PC-9 (cell line): Measurements from ENCODE around the gene SYNGR2. TPM values are rescaled to one million over a fixed set of nuclear protein-coding genes. Genes with fewer than 3 reads are reported as not detected.

Experiments
- BruUV-seq: library from RNA; stranded (reverse); fragments of 400-500 nt; replicated peaks from 2 replicates; lab custom pipeline; 2021; lab: Mats Ljungman, UMichigan
- CTCF ChIA-PET: fragments of 300-600 bp; sonication (Branson Sonifier 250); formaldehyde crosslinking; loops from one replicate; lab custom pipeline; 2022; ENCODE audit warnings: antibody characterized with exemption; lab: Charles Lee
- POLR2A ChIA-PET: fragments of 300-600 bp; sonication (Branson Sonifier 250); formaldehyde crosslinking; loops from one replicate; lab custom pipeline; 2022; ENCODE audit warnings: antibody characterized with exemption; ENCODE audit not compliant: unreplicated experiment; lab: Charles Lee
- DNase-seq, 2 experiments: peaks; one replicate each; pipeline versions ENCODE4 v3.0.0 to v3.0.0-alpha.2; 2015 to 2022; ENCODE audit warnings: mixed read lengths in 1 of 2
- H2AFZ ChIP-seq: fragments of 200-600 bp; sonication (generic); 2 replicates; pipeline ENCODE4 v1.8.1; 2017; ENCODE audit warnings: antibody characterized with exemption
- H3F3A ChIP-seq: fragments of 200-600 bp; sonication (generic); 2 replicates; pipeline ENCODE4 v1.8.1; 2017; ENCODE audit warnings: antibody characterized with exemption, mild to moderate bottlenecking, low read depth; ENCODE audit not compliant: insufficient read depth
- H3K27ac ChIP-seq: fragments of 200-600 bp; sonication (generic); 2 replicates; pipeline ENCODE4 v1.6.1; 2016; ENCODE audit warnings: mixed run types
- H3K27me3 ChIP-seq: fragments of 200-600 bp; sonication (generic); 2 replicates; pipeline ENCODE4 v1.6.1; 2016; ENCODE audit warnings: low read depth, mixed run types; ENCODE audit not compliant: insufficient read depth
- H3K36me3 ChIP-seq: fragments of 200-600 bp; sonication (generic); 2 replicates; pipeline ENCODE4 v1.6.1; 2016; ENCODE audit warnings: low read depth, mixed run types
- H3K4me1 ChIP-seq: fragments of 200-600 bp; sonication (generic); replicated peaks from 2 replicates; pipeline ENCODE4 v1.6.1; 2016; ENCODE audit warnings: mixed run types; ENCODE audit not compliant: insufficient read depth
- H3K4me2 ChIP-seq: fragments of 200-600 bp; sonication (generic); 2 replicates; pipeline ENCODE4 v1.6.1; 2017; ENCODE audit warnings: mixed run types
- H3K4me3 ChIP-seq: fragments of 200-600 bp; sonication (generic); 2 replicates; pipeline ENCODE4 v1.6.1; 2016; ENCODE audit warnings: mixed run types
- H3K79me2 ChIP-seq: fragments of 200-600 bp; sonication (generic); 2 replicates; pipeline ENCODE4 v1.6.1; 2017; ENCODE audit warnings: low read depth, mixed run types
- H3K9me2 ChIP-seq: fragments of 200-600 bp; sonication (generic); 2 replicates; pipeline ENCODE4 v1.8.1; 2017; ENCODE audit warnings: mild to moderate bottlenecking; ENCODE audit not compliant: insufficient read depth
- H3K9me3 ChIP-seq: fragments of 200-600 bp; sonication (generic); 2 replicates; pipeline ENCODE4 v1.8.1; 2016; ENCODE audit warnings: low read depth; ENCODE audit not compliant: insufficient read depth
- H4K20me1 ChIP-seq: fragments of 200-600 bp; sonication (generic); 2 replicates; pipeline ENCODE4 v1.8.1; 2017; ENCODE audit not compliant: insufficient read depth
- CTCF ChIP-seq: fragments of 200-600 bp; sonication (generic); conservative IDR thresholded peaks from 2 replicates; pipeline ENCODE4 v1.6.1; 2017; ENCODE audit warnings: mixed run types, antibody characterized with exemption, mild to moderate bottlenecking, moderate library complexity
- EZH2 ChIP-seq: fragments of 200-600 bp; sonication (generic); IDR thresholded peaks from 2 replicates; pipeline ENCODE4 v1.8.0; 2017; ENCODE audit warnings: antibody characterized with exemption, low read depth
- intact Hi-C: fragments of 100-400 bp; cut with micrococcal nuclease; formaldehyde crosslinking; loops from one replicate; pipeline ENCODE4 v1.10.0; 2022; ENCODE audit not compliant: unreplicated experiment
- total RNA-seq: library from RNA; stranded (reverse); gene quantifications from 2 replicates; pipeline ENCODE4 v1.2.3, GENCODE V29; 2021

Gene SYNGR2
- total RNA-seq, 1 experiment from 2014 or later: 91.9 TPM

GRCh38 chr17:78196716-78197115 is 28.3 kb downstream of the SYNGR2 start:
- Histone ChIP-seq H3K9me2 (no peaks in the 10 kb centered on the region), H3K27me3 (no peaks in the 10 kb centered on the region), H3F3A (peaks cover 14% of the 10 kb centered on the region), H3K79me2 (no peaks in the 10 kb centered on the region), H3K9me3 (no peaks in the 10 kb centered on the region), H2AFZ (no peak overlapping the region), H3K27ac (no peak overlapping the region), H3K36me3 (no peaks in the 10 kb centered on the region), H3K4me1 (no peaks in the 10 kb centered on the region; the same call in 1 of the 2 replicates), H4K20me1 (no peaks in the 10 kb centered on the region), H3K4me2 (no peak overlapping the region), H3K4me3 (no peak overlapping the region)
- ChIA-PET POLR2A (interaction anchor here (0.6 kb wide), 1 partner anchor 10 kb away, joined by 6 read pairs; the partner anchor contains the start of gene TK1), CTCF (interaction anchor here (0.7 kb wide), 1 partner anchor 206 kb away, joined by 3 read pairs; no protein-coding TSS in a partner anchor)
- TF ChIP-seq EZH2 (no peak), CTCF (no peak)
- DNase-seq: no peak
- BruUV-seq: no TSS peak
- intact Hi-C loops: no loop called here

DNA sequence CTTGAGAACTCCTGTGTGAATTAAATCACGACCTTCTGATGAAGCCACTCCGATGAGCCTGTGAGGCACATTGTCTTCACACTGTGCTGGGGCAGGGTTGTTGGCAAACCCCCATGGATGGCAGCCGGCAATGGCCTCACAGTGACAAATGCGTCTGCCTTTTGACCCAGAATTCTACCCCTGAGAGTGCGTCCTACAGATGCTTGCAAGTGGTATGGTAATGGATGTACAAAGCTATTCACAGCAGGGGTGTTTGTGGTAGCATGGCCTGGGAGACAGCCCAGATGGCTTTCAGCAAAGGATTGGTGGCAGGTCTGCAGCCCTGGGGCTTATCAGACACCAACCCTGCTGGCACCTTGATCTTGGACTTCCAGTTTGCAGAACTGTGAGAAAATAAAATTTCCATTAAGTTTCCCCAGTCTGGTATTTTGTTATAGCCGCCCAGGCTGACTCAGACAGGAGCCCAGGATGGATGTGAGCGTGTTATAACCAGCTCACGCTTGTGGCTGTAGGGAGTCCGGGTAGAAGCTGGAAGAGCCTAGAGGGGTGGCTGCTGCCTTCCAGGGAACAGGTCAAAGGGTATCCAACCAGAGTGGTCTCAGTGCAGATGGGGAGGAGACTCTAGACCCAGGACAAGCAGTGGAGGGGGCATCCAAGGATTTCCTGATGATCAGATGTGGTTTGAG is 28.9 kb downstream of the SYNGR2 start:
- DNase-seq: no peak
- no peaks in the 10 kb centered on the region for H3K36me3 ChIP-seq
- H4K20me1 ChIP-seq: no peaks in the 10 kb centered on the region
- no peak overlapping the region for H2AFZ ChIP-seq
- no peak overlapping the region for H3K27ac ChIP-seq
- H3K4me1 ChIP-seq: no peaks in the 10 kb centered on the region; the same call in 1 of the 2 replicates
- no TSS peak for BruUV-seq
- peaks cover 14% of the 10 kb centered on the region for H3F3A ChIP-seq
- H3K4me2 ChIP-seq: no peak overlapping the region
- intact Hi-C loops: no loop called here
- H3K27me3 ChIP-seq: no peaks in the 10 kb centered on the region
- ChIA-PET POLR2A (interaction anchor here (0.6 kb wide), 1 partner anchor 11 kb away, joined by 6 read pairs; the partner anchor contains the start of gene TK1), CTCF (interaction anchor here (0.7 to 2.1 kb wide), 2 partner anchors 11 to 205 kb away, joined by 3 to 16 read pairs; partner anchors contain the start of genes AFMID and TK1)
- no peaks in the 10 kb centered on the region for H3K79me2 ChIP-seq
- no peak overlapping the region for H3K4me3 ChIP-seq
- no peaks in the 10 kb centered on the region for H3K9me2 ChIP-seq
- TF ChIP-seq EZH2 (no peak), CTCF (no peak)
- no peaks in the 10 kb centered on the region for H3K9me3 ChIP-seq

DNA sequence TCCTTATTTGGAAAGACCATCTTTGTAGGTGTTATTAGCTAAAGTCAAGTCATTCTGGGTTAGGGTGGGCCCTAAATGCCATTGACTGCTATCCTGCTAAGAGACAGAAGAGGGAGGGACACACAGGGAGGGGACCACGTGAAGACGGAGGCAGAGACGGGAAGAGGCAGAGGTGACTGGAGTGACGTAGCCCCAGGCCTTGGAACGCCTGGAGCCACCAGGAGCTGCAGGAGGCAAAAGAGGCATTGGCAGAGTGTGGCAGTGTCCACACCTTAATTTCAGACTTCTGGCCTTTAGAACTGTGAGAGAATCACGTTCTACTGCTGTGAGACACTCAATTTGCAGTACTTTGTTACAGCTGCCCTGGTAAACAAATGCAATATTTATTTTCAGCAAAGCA is 32.1 kb downstream of the SYNGR2 start:
- Histone ChIP-seq H3K27me3 (no peaks in the 10 kb centered on the region), H3K4me1 (no peaks in the 10 kb centered on the region; the same call in 1 of the 2 replicates), H3F3A (peaks cover 14% of the 10 kb centered on the region), H3K4me3 (no peak overlapping the region), H2AFZ (no peak overlapping the region), H3K36me3 (no peaks in the 10 kb centered on the region), H3K79me2 (no peaks in the 10 kb centered on the region), H3K4me2 (no peak overlapping the region), H4K20me1 (no peaks in the 10 kb centered on the region), H3K9me3 (no peaks in the 10 kb centered on the region), H3K27ac (no peak overlapping the region), H3K9me2 (no peaks in the 10 kb centered on the region)
- TF ChIP-seq CTCF: no peak
- TF ChIP-seq EZH2: no peak
- no peak for DNase-seq
- POLR2A ChIA-PET: no interaction called here
- intact Hi-C loops: no loop called here
- CTCF ChIA-PET: interaction anchor here (0.5 kb wide), 1 partner anchor 25 kb away, joined by 4 read pairs; no protein-coding TSS in a partner anchor
- no TSS peak for BruUV-seq
